ENCODE measurements around the gene IL4I1.

The IL4I1 gene

DNA sequence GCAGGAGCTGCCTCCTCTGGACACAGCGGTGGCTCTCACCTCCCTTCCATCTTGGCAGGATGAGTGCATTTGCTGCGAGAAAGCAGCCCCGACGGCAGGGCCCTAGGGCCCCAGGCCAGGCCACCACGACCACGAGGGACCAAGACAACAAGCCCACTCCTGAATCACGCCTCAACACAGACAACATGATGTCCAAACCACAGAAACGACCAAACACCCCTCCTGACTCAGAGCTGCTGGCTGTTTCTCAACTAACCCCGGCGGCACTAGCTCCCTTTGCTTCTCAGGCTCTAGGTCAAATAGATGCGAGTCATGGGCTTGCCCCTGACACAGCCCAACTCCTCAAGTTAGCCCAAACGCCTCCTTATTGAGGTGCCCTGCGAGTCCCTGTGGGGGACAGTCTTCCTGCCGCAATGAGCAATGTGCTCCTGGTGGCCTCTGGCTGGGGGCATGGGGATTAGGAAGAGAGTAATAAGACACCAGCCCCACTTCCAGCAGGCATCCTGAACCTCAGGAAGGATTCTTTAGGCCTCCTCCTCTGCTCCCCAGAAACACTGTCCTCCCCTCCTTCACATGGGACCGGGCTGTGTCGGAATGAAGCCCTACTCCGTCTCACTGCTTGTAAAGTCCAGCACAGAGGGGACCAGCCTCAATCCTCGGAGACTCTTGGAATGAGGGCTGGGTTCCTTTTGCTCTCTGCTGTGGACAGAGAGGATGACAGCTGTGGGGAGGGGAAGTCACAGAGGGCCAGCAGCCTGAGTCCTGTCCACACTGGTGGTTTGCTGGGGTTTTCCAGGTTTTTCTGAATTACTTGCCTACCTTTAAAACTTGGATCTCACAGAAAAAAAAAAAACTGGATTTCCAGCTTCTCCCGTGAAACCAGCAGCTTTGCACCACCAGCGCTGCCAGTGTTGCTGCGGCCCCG lies 25.4 kb upstream of the IL4I1 start:
- TF ChIP-seq, protein P1, sequence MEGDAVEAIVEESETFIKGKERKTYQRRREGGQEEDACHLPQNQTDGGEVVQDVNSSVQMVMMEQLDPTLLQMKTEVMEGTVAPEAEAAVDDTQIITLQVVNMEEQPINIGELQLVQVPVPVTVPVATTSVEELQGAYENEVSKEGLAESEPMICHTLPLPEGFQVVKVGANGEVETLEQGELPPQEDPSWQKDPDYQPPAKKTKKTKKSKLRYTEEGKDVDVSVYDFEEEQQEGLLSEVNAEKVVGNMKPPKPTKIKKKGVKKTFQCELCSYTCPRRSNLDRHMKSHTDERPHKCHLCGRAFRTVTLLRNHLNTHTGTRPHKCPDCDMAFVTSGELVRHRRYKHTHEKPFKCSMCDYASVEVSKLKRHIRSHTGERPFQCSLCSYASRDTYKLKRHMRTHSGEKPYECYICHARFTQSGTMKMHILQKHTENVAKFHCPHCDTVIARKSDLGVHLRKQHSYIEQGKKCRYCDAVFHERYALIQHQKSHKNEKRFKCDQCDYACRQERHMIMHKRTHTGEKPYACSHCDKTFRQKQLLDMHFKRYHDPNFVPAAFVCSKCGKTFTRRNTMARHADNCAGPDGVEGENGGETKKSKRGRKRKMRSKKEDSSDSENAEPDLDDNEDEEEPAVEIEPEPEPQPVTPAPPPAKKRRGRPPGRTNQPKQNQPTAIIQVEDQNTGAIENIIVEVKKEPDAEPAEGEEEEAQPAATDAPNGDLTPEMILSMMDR (IDR thresholded peaks at IDR 0.05; ENCODE audit: low read depth, low read length) = no peak
- DNase-seq (ENCODE audit: extremely low read depth, low read depth) = peak; percentile 22

DNA sequence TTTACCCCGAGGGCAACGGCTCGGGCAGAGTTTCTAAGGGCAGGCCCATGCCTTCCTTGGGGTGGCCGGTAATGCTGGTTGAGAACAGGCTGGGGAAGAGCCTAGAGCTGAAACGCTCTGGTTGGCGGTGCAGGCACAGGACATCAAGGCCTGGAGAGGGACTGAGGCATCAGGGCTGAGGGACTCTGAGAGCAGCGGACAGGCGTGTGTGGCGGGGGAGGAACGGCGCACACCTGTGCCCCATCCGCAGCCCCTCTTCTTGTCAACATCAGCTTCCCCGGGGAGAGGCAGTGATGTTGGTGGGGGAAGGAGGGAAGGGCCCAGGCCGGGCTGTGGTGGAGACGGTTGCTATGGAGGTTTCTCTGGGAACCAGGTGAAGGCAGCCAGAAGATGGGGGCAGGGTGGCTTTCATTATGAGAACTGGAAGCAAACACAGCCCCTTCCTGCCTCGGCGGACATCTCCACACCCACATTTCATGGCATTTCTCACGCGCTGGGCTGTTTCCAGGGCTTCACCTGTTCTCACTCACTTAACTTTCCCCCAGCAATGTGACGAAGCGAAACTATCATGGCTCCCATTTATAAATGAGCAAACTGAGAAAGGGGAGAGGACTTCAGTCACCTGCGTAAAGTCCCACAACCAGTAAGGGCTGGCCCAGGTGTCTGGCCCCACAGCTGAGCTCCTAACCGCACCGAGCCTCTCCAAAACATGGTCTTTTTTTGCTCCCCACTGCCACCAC lies 24.1 kb upstream of the IL4I1 start:
- DNase-seq (ENCODE audit: extremely low read depth, low read depth) = no peak
- TF ChIP-seq, protein P1 (IDR thresholded peaks at IDR 0.05; ENCODE audit: low read depth, low read length) = no peak

DNA sequence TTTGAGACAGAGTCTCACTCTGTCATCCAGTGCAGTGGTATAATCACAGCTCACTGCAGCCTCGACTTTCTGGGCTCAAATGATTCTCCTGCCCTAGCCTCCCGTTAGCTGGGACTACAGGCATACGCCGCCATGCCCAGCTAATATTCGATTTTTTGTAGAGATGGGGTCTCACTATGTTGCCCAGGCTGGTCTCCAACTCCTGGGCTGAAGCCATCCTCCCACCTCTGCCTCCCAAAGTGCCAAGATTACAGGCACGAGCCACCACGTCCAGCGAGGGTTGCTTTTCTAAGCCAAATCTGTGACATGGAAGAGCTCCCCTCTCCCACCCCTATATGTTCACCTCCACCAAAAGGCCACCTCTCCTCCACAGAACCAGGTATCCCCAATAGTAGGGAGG lies 21.4 kb upstream of the IL4I1 start:
- TF ChIP-seq, protein P1 (IDR thresholded peaks at IDR 0.05; ENCODE audit: low read depth, low read length) = no peak

DNA sequence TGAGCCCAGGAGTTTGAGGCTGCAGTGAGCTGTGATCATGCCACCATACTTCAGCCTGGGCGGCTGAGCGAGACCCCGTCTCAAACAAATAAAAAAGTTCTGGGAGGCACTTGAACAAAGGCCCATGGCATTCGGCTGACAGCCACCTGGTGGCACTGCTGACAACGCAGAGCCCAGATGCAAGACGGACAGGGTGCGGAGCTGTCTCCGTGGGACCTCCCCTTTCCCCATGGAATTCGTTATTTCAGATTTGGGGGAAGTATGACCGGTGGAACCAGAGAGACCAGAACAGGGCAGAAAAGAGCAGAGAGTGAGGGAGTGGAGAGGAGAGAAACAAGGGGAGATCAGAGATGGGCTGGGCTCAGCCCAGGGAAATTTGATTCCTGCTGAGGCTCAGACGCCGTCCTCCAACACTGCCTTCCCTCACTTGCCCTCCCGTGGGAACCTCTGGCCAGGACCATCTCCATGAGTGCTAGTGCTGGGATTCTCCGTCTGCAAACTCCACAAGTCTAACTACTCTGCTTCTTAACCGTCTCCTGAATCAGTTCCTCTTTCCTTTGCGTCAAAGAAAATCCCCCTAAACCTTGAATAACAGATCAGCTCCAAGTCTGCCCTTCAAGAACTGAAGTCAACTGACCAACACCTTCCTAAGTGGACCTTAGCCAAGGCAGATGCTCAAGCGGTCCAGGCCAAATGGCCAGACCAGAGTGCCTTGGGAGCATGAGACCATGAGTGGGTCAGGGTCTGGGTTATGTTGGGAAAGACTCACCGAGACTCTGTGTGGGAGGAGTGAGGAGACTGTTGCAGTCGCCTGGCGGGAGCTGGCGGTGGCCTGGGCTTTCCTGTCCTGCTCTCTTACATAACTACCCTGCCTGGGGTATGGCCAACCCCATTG lies 20.4 kb upstream of the IL4I1 start:
- TF ChIP-seq, protein P1 (IDR thresholded peaks at IDR 0.05; ENCODE audit: low read depth, low read length) = no peak
- no peak for DNase-seq (ENCODE audit: extremely low read depth, low read depth)

More for the DNA sequence above, 21.4 kb upstream of the IL4I1 start:
- no peak for DNase-seq (ENCODE audit: extremely low read depth, low read depth)

DNA sequence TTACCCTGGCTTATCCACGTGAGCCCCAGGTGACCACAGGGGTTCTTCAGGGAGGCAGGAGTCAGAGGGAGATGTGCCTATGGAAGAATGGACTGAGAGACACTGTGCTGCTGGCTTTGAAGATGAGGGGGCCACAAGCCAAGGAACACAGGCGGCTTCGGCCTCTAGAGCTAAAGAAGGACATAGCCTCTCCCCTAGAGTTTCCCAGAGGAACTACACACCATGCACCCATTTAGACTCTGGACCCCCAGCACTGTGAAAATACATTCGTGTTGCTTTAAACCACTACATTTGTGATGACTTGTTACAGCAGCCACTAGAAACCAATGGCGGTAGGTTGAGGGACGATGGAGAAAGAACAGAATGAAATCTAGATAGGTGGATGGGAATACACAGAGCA lies 18.6 kb upstream of the IL4I1 start:
- DNase-seq (ENCODE audit: extremely low read depth, low read depth) = no peak
- TF ChIP-seq, protein P1 (IDR thresholded peaks at IDR 0.05; ENCODE audit: low read depth, low read length) = no peak

DNA sequence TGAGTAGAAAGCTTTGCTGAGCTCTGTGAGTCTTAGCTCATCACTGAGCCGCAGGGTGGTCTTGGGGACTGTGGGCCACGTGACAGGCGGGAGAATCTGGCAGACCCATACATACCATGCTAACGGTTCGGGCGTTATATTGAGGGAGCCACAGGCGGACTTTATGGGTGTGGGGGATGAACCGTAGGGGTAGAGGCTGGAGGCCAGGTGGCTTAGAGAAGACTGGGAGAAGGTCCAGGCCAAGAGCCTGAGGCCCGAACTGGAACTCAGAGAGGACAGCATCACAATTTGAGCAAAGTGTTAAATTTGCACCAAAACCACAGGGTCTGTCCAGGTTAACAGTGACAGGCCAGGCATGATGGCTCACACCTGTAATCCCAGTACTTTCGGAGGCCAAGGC lies 17.0 kb upstream of the IL4I1 start:
- no peak for DNase-seq (ENCODE audit: extremely low read depth, low read depth)

More for the DNA sequence above, 17.0 kb upstream of the IL4I1 start:
- TF ChIP-seq, protein P1 (IDR thresholded peaks at IDR 0.05; ENCODE audit: low read depth, low read length) = no peak
